C4-2B (cell line): ENCODE results near the gene METTL26.

Source experiments
- CTCF ChIP-seq: fragments of 450-650 bp; conservative IDR thresholded peaks from 2 replicates; pipeline ENCODE4 v1.5.1; 2017; ENCODE audit warnings: mild to moderate bottlenecking
- ZFX ChIP-seq: fragments of 450-650 bp; IDR thresholded peaks from 2 replicates; pipeline ENCODE4 v1.6.1; 2017

GRCh38 chr16:593807-594206 lies 42.3 kb downstream of the METTL26 start:
- no peak for TF ChIP-seq CTCF
- no peak for TF ChIP-seq ZFX
